Keratinocyte (primary cell): Measurements from ENCODE around the gene MEF2B. TPM values are rescaled to one million over a fixed set of nuclear protein-coding genes. Genes with fewer than 3 reads are reported as not detected.
A peak's percentile ranks its signal among the peaks of the same experiment; 100 is the strongest.

ENCODE experiments used
- DNase-seq: peaks from one replicate; pipeline ENCODE4 v3.0.0-alpha.2; 2011; ENCODE audit warnings: low read depth, missing footprints, low spot score
- FAIRE-seq: peaks from 2 replicates; lab custom pipeline; 2011; peaks lifted over from hg19 to GRCh38; lab: Jason Lieb, UNC
- H2AFZ ChIP-seq: 2 replicates; pipeline ENCODE4 v1.6.0; 2012; ENCODE audit warnings: low read length, control low read depth, inconsistent platforms; ENCODE audit not compliant: control insufficient read depth
- H3K27ac ChIP-seq: 2 replicates; pipeline ENCODE4 v1.5.1; 2011; ENCODE audit warnings: low read length; ENCODE audit not compliant: control insufficient read depth, insufficient read depth
- H3K27me3 ChIP-seq: 3 replicates; pipeline ENCODE4 v1.6.0; 2011; ENCODE audit warnings: low read length; ENCODE audit not compliant: control insufficient read depth, insufficient read depth; ENCODE audit errors: extremely low read depth
- H3K36me3 ChIP-seq, 2 experiments: 2 replicates in 1 of 2; 3 replicates in 1 of 2; pipeline ENCODE4 v1.5.1; 2011; ENCODE audit warnings: low read length in 2 of 2, mild to moderate bottlenecking in 1 of 2; ENCODE audit not compliant: control insufficient read depth in 2 of 2, insufficient read depth in 2 of 2; ENCODE audit errors: extremely low read depth in 1 of 2
- H3K4me1 ChIP-seq: 3 replicates; pipeline ENCODE4 v1.5.1; 2011; ENCODE audit warnings: low read length; ENCODE audit not compliant: control insufficient read depth, insufficient read depth; ENCODE audit errors: extremely low read depth
- H3K4me2 ChIP-seq: 3 replicates; pipeline ENCODE4 v1.6.0; 2011; ENCODE audit warnings: low read depth, low read length; ENCODE audit not compliant: control insufficient read depth, insufficient read depth; ENCODE audit errors: extremely low read depth
- H3K4me3 ChIP-seq, 3 experiments: fragments of 200-600 bp in 1 of 3; sonication (generic) in 1 of 3; 2 replicates in 2 of 3; 3 replicates in 1 of 3; pipeline ENCODE4 v1.5.1; 2011 to 2016; ENCODE audit warnings: low read length in 3 of 3, mild to moderate bottlenecking in 3 of 3, control low read depth in 2 of 3, inconsistent platforms in 1 of 3, low read depth in 1 of 3, mixed read lengths in 1 of 3, mixed run types in 1 of 3, moderate library complexity in 1 of 3; ENCODE audit not compliant: control insufficient read depth in 2 of 3, insufficient read depth in 2 of 3; ENCODE audit errors: extremely low read depth in 1 of 3
- H3K79me2 ChIP-seq: 2 replicates; pipeline ENCODE4 v1.6.0; 2012; ENCODE audit warnings: low read length; ENCODE audit not compliant: control insufficient read depth, insufficient read depth
- H3K9ac ChIP-seq: 3 replicates; pipeline ENCODE4 v1.6.0; 2011; ENCODE audit warnings: low read length; ENCODE audit not compliant: control insufficient read depth, insufficient read depth; ENCODE audit errors: extremely low read depth
- H3K9me1 ChIP-seq: 3 replicates; pipeline ENCODE4 v1.6.0; 2011; ENCODE audit warnings: low read length; ENCODE audit not compliant: control insufficient read depth, insufficient read depth; ENCODE audit errors: extremely low read depth
- H3K9me3 ChIP-seq: 2 replicates; pipeline ENCODE4 v1.5.1; 2012; ENCODE audit warnings: low read depth, low read length; ENCODE audit not compliant: control insufficient read depth
- H4K20me1 ChIP-seq: 3 replicates; pipeline ENCODE4 v1.6.0; 2011; ENCODE audit warnings: low read length; ENCODE audit not compliant: control insufficient read depth, insufficient read depth; ENCODE audit errors: extremely low read depth
- EZH2 ChIP-seq: IDR thresholded peaks from one replicate; pipeline ENCODE4 v1.6.1; 2012; ENCODE audit warnings: inconsistent platforms, mild to moderate bottlenecking, low read length, moderate library complexity
- dilution Hi-C: fragments of 300-500 bp; cut with MboI; formaldehyde crosslinking; loops from one replicate; pipeline ENCODE4 v1.7.0; 2020; ENCODE audit warnings: low sequenced_read_pairs; ENCODE audit not compliant: extremely low pct_ligation_motif_present
- polyA plus RNA-seq, 5 experiments: library from polyadenylated mRNA; depleted of rRNA in 3 of 5; stranded (reverse) in 3 of 5; stranded (forward) in 1 of 5; unstranded in 1 of 5; fragments of >200 nt; gene quantifications; 1 replicate in 1 of 5; 2 replicates in 3 of 5; 3 replicates in 1 of 5; pipeline versions ENCODE4 v1.2.1 to v1.2.3, GENCODE V29; 2011 to 2012; ENCODE audit warnings: missing spikeins in 2 of 5, low read depth in 1 of 5, low replicate concordance in 1 of 5
- TF ChIP-seq, protein P1 (sequence below), 3 experiments: IDR thresholded peaks in 1 of 3; conservative IDR thresholded peaks in 1 of 3; optimal IDR thresholded peaks in 1 of 3; 2 replicates in 2 of 3; 3 replicates in 1 of 3; pipeline versions ENCODE3 to v1.5.1; 2011; ENCODE audit warnings: low read length in 3 of 3, mild to moderate bottlenecking in 3 of 3, moderate library complexity in 2 of 3, control low read depth in 1 of 3, inconsistent platforms in 1 of 3; ENCODE audit not compliant: insufficient read depth in 2 of 3; ENCODE audit errors: extremely low read depth in 1 of 3

MEF2B gene
- polyA plus RNA-seq, 1 donor (not counting 4 experiments of a cell fraction or from before 2014, with no cell fraction given) = 0.05 TPM

DNA sequence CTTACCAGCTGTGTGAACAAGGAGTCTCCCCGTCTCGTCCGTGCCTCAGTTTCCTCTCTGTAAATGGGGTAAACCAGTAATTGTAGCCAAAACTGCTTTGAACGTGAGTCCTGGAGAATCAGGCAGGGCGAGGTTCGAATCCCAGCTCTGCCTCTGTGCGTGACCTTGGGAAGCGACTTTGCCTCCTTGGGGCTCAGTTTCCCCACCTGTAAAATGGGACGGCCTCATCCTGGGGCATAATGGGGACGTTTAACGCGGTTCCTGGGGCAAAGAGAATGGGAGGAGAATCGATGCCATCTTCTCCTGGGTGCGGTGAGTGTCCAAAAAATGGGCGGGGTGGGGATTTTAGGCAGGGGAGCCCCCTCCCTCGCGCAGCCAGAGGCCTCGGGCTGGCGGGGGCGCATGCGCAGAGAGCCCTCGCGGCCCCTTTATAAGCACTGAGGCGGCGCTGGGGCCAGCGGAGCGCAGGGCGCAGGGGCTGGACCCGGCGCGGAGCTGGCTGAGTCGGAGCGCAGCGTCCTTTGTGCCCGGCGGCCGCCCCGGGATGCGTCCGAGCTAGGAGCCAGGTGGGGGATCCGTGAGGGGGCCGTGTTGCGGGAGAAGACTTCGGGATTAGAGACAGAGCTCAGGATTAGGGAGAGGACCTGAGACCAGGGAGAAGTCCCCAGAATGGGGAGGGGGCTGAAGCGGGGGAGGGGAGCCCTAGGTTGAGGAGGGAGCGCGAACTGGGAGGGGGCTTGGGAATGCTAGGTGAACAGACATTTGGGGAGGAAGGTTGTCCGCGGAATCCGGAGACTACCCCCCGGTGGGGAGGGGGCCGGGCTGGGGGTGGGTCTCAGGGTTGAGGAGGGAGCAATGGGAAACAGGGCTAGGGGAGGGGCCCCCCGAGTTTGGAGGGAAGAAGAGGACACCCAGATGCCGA lies 41.7 kb upstream of the MEF2B start, which contains the start of gene NCAN:
Gene NCAN (plus strand): TSS at position 460 of the 922 bp plus-strand sequence. CDS start 4,996 bp downstream, outside the sequence.
- no peaks in the 10 kb centered on the region for H3K4me1 ChIP-seq
- no peaks in the 10 kb centered on the region for H3K79me2 ChIP-seq
- H3K9me3 ChIP-seq = no peaks in the 10 kb centered on the region
- H3K4me3 ChIP-seq = no peak within 1 kb of the TSS
- no peak within 1 kb of the TSS for H3K27ac ChIP-seq
- H3K9me1 ChIP-seq = no peaks in the 10 kb centered on the region
- H3K4me2 ChIP-seq = no peak within 1 kb of the TSS
- dilution Hi-C loops = no loop called here
- no peak within 1 kb of the TSS for H3K9ac ChIP-seq
- no peaks in the 10 kb centered on the region for H4K20me1 ChIP-seq
- no peaks in the 10 kb centered on the region for H3K36me3 ChIP-seq
- FAIRE-seq (no peak), DNase-seq (no peak)
- TF ChIP-seq EZH2 = peak; percentile 46
- TF ChIP-seq, protein P1, sequence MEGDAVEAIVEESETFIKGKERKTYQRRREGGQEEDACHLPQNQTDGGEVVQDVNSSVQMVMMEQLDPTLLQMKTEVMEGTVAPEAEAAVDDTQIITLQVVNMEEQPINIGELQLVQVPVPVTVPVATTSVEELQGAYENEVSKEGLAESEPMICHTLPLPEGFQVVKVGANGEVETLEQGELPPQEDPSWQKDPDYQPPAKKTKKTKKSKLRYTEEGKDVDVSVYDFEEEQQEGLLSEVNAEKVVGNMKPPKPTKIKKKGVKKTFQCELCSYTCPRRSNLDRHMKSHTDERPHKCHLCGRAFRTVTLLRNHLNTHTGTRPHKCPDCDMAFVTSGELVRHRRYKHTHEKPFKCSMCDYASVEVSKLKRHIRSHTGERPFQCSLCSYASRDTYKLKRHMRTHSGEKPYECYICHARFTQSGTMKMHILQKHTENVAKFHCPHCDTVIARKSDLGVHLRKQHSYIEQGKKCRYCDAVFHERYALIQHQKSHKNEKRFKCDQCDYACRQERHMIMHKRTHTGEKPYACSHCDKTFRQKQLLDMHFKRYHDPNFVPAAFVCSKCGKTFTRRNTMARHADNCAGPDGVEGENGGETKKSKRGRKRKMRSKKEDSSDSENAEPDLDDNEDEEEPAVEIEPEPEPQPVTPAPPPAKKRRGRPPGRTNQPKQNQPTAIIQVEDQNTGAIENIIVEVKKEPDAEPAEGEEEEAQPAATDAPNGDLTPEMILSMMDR (optimal IDR thresholded peaks at IDR 0.05 in 1 of 3, IDR thresholded peaks at IDR 0.05 in 1 of 3, conservative IDR thresholded peaks at IDR 0.05 in 1 of 3; ENCODE audit: extremely low read depth in 1 of 3, insufficient read depth in 2 of 3, low read length in 3 of 3) = no peak
- H2AFZ ChIP-seq = no peak within 1 kb of the TSS
- H3K27me3 ChIP-seq = peaks cover 33% of the 10 kb centered on the region

DNA sequence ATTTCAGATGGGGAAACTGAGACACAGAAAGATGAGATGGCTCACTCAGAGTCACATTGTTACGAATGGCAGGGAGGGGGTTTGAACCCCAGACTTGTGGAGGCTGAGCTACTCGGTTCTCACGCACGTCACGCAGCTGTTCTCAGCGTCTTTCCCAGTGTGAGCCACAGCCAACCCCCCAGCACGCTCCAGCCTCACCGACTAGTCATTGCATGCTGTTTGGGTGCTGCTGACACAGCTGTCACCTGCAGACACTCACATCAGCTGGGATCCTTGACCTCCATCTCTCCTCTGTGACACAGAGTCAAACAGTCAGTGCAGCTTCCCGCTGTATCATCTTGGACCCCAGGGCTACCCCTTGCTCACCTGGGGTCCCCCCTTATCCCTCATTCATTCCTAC lies 39.3 kb upstream of the MEF2B start:
- no peaks in the 10 kb centered on the region for H3K9me1 ChIP-seq
- no peak for FAIRE-seq
- TF ChIP-seq, protein P1 (optimal IDR thresholded peaks at IDR 0.05 in 1 of 3, IDR thresholded peaks at IDR 0.05 in 1 of 3, conservative IDR thresholded peaks at IDR 0.05 in 1 of 3; ENCODE audit: extremely low read depth in 1 of 3, insufficient read depth in 2 of 3, low read length in 3 of 3) = no peak
- TF ChIP-seq EZH2 = no peak
- DNase-seq = no peak
- H3K4me2 ChIP-seq = no peak overlapping the region
- dilution Hi-C loops = no loop called here
- H3K36me3 ChIP-seq = no peaks in the 10 kb centered on the region
- no peaks in the 10 kb centered on the region for H3K9me3 ChIP-seq
- H3K4me3 ChIP-seq = no peak overlapping the region
- H3K27ac ChIP-seq = no peak overlapping the region
- H3K4me1 ChIP-seq = no peaks in the 10 kb centered on the region
- peaks cover 31% of the 10 kb centered on the region for H3K27me3 ChIP-seq
- H3K79me2 ChIP-seq = no peaks in the 10 kb centered on the region
- H3K9ac ChIP-seq = no peak overlapping the region
- no peak overlapping the region for H2AFZ ChIP-seq
- H4K20me1 ChIP-seq = no peaks in the 10 kb centered on the region
